Measurements from ENCODE around the gene BEND5. TPM values are rescaled to one million over a fixed set of nuclear protein-coding genes. Genes with fewer than 3 reads are reported as not detected.

The BEND5 gene
- total RNA-seq, 1 donor from 2014 or later: 23.9 TPM

GRCh38 chr1:48758976-48759375 is 17.7 kb downstream of the BEND5 start:
- peaks cover 6% of the 10 kb centered on the region for H3K4me1 Mint-ChIP-seq (ENCODE audit: low read depth)
- no peak for TF ChIP-seq CTCF (IDR thresholded peaks at IDR 0.05; ENCODE audit: unreplicated experiment)
- peaks cover 24% of the 10 kb centered on the region for H3K36me3 Mint-ChIP-seq (ENCODE audit: insufficient read depth)
- H3K27ac Mint-ChIP-seq: no peak overlapping the region
- H3K4me3 Mint-ChIP-seq (ENCODE audit: low read depth): no peak overlapping the region
- no peaks in the 10 kb centered on the region for H3K9me3 Mint-ChIP-seq (ENCODE audit: low read depth)
- no peak for DNase-seq (ENCODE audit: low spot score, unreplicated experiment)
- no peaks in the 10 kb centered on the region for H3K27me3 Mint-ChIP-seq

GRCh38 chr1:48757363-48757762 is 19.3 kb downstream of the BEND5 start:
- TF ChIP-seq CTCF (IDR thresholded peaks at IDR 0.05; ENCODE audit: unreplicated experiment): no peak
- Mint-ChIP-seq H3K36me3 (ENCODE audit: insufficient read depth) (peaks cover 24% of the 10 kb centered on the region), H3K4me1 (ENCODE audit: low read depth) (peaks cover 4% of the 10 kb centered on the region), H3K9me3 (ENCODE audit: low read depth) (no peaks in the 10 kb centered on the region), H3K27me3 (no peaks in the 10 kb centered on the region), H3K27ac (no peak overlapping the region), H3K4me3 (ENCODE audit: low read depth) (no peak overlapping the region)
- no peak for DNase-seq (ENCODE audit: low spot score, unreplicated experiment)

- Mint-ChIP-seq H3K27me3 (no peaks in the 10 kb centered on the region), H3K9me3 (ENCODE audit: low read depth) (no peaks in the 10 kb centered on the region), H3K27ac (no peak overlapping the region), H3K4me1 (ENCODE audit: low read depth) (peaks cover 4% of the 10 kb centered on the region), H3K36me3 (ENCODE audit: insufficient read depth) (peaks cover 24% of the 10 kb centered on the region), H3K4me3 (ENCODE audit: low read depth) (no peak overlapping the region)
- DNase-seq (ENCODE audit: low spot score, unreplicated experiment): no peak
- no peak for TF ChIP-seq CTCF (IDR thresholded peaks at IDR 0.05; ENCODE audit: unreplicated experiment)
Observed at GRCh38 chr1:48756683-48757316, 19.9 kb downstream of the BEND5 start.

GRCh38 chr1:48753293-48753692 is 23.4 kb downstream of the BEND5 start:
- Mint-ChIP-seq H3K4me3 (ENCODE audit: low read depth) (no peak overlapping the region), H3K36me3 (ENCODE audit: insufficient read depth) (peaks cover 19% of the 10 kb centered on the region), H3K9me3 (ENCODE audit: low read depth) (no peaks in the 10 kb centered on the region), H3K27ac (no peak overlapping the region), H3K27me3 (no peaks in the 10 kb centered on the region), H3K4me1 (ENCODE audit: low read depth) (peaks cover 7% of the 10 kb centered on the region)
- DNase-seq (ENCODE audit: low spot score, unreplicated experiment): no peak
- no peak for TF ChIP-seq CTCF (IDR thresholded peaks at IDR 0.05; ENCODE audit: unreplicated experiment)

- H3K27ac Mint-ChIP-seq: peak overlapping the region; percentile 84
- no peak overlapping the region for H3K4me3 Mint-ChIP-seq (ENCODE audit: low read depth)
- no peak for TF ChIP-seq CTCF (IDR thresholded peaks at IDR 0.05; ENCODE audit: unreplicated experiment)
- peaks cover 21% of the 10 kb centered on the region for H3K36me3 Mint-ChIP-seq (ENCODE audit: insufficient read depth)
- H3K9me3 Mint-ChIP-seq (ENCODE audit: low read depth): no peaks in the 10 kb centered on the region
- no peak for DNase-seq (ENCODE audit: low spot score, unreplicated experiment)
- H3K4me1 Mint-ChIP-seq (ENCODE audit: low read depth): peaks cover 7% of the 10 kb centered on the region
- no peaks in the 10 kb centered on the region for H3K27me3 Mint-ChIP-seq
Observed at GRCh38 chr1:48750109-48750508, 26.6 kb downstream of the BEND5 start.

All from progenitor cell of endocrine pancreas (in vitro differentiated cells).